Skin epidermis (tissue), 12 donors: ENCODE measurements around the gene LTF.
"Not testable (repeated sequence)": the region's sequence is repeated elsewhere in the genome, so short reads cannot be mapped to it uniquely, and the experiment has no call there.

Source experiments
- H3K27ac ChIP-seq, 21 experiments: fragments of 200-600 bp; sonication (generic) in 11 of 21; one replicate each; pipeline ENCODE4 v1.5.0; 2020; ENCODE audit warnings: mild to moderate bottlenecking in 3 of 21, inconsistent platforms in 2 of 21, moderate library complexity in 2 of 21
- H3K4me3 ChIP-seq, 7 experiments: fragments of 200-600 bp; sonication (generic) in 2 of 7; one replicate each; pipeline ENCODE4 v1.5.0; 2020; ENCODE audit warnings: inconsistent platforms in 2 of 7, mild to moderate bottlenecking in 2 of 7, moderate library complexity in 1 of 7

Gene LTF

GRCh38 chr3:46420931-46421330 lies 43.8 kb downstream of the LTF start:
- H3K27ac ChIP-seq, result no peak overlapping the region
- H3K4me3 ChIP-seq, result no peak overlapping the region

- Histone ChIP-seq H3K4me3 (no peak overlapping the region), H3K27ac (no peak overlapping the region)
Observed at GRCh38 chr3:46419816-46420215, 44.9 kb downstream of the LTF start.

GRCh38 chr3:46417841-46418611 lies 46.7 kb downstream of the LTF start:
- Histone ChIP-seq H3K27ac (no peak overlapping the region), H3K4me3 (no peak overlapping the region)

GRCh38 chr3:46416811-46417510 lies 47.7 kb downstream of the LTF start:
- no peak overlapping the region for H3K27ac ChIP-seq
- no peak overlapping the region for H3K4me3 ChIP-seq

- H3K4me3 ChIP-seq, result no peak overlapping the region
- no peak overlapping the region for H3K27ac ChIP-seq
Observed at GRCh38 chr3:46416125-46416810, 48.4 kb downstream of the LTF start.

GRCh38 chr3:46414739-46415138 lies 50.0 kb downstream of the LTF start:
- Histone ChIP-seq H3K4me3 (no peak overlapping the region), H3K27ac (no peak overlapping the region)

GRCh38 chr3:46413951-46414350 lies 50.8 kb downstream of the LTF start:
- no peak overlapping the region for H3K27ac ChIP-seq
- H3K4me3 ChIP-seq, result no peak overlapping the region

- H3K27ac ChIP-seq, result no peak overlapping the region
Observed at GRCh38 chr3:46412786-46413298, 51.9 kb downstream of the LTF start.

GRCh38 chr3:46411271-46411670 lies 53.4 kb downstream of the LTF start:
- Histone ChIP-seq H3K27ac (no peak overlapping the region), H3K4me3 (no peak overlapping the region)

More at GRCh38 chr3:46412786-46413298, 51.9 kb downstream of the LTF start:
- no peak overlapping the region for H3K4me3 ChIP-seq

- Histone ChIP-seq H3K4me3 (no peak overlapping the region), H3K27ac (no peak overlapping the region)
Observed at GRCh38 chr3:46410669-46411068, 54.0 kb downstream of the LTF start.

- H3K27ac ChIP-seq, result no peak overlapping the region
Observed at GRCh38 chr3:46409739-46410489, 54.8 kb downstream of the LTF start.

GRCh38 chr3:46408853-46409252 lies 55.9 kb downstream of the LTF start:
- Histone ChIP-seq H3K27ac (peak overlapping the region in 1 of 21 experiments; percentile 87), H3K4me3 (no peak overlapping the region)

More at GRCh38 chr3:46409739-46410489, 54.8 kb downstream of the LTF start:
- no peak overlapping the region for H3K4me3 ChIP-seq

GRCh38 chr3:46407970-46408369 lies 56.7 kb downstream of the LTF start:
- Histone ChIP-seq H3K27ac (peak overlapping the region in 16 of 21 experiments; percentile 37 to 94 (median 72)), H3K4me3 (peak overlapping the region in 4 of 7 experiments; percentile 14 to 25 (median 22))

- Histone ChIP-seq H3K27ac (peak within 1 kb of the TSS in 20 of 21 experiments; percentile 37 to 94 (median 72)), H3K4me3 (peak within 1 kb of the TSS; percentile 4 to 25 (median 21))
Observed at GRCh38 chr3:46406788-46407611, 57.7 kb downstream of the LTF start, which contains the start of the genes CCR5AS and CCRL2. TSS of gene CCR5AS (minus strand) at chr3:46407066. TSS of gene CCRL2 (plus strand) at chr3:46407259. CDS start at chr3:46408080, 821 bp downstream.

- Histone ChIP-seq H3K4me3 (peak overlapping the region in 1 of 7 experiments; percentile 25), H3K27ac (peak overlapping the region in 20 of 21 experiments; percentile 7 to 94 (median 72))
Observed at GRCh38 chr3:46406443-46406787, 58.3 kb downstream of the LTF start.

GRCh38 chr3:46405301-46406019 lies 59.2 kb downstream of the LTF start:
- Histone ChIP-seq H3K4me3 (no peak overlapping the region), H3K27ac (peak overlapping the region in 18 of 21 experiments; percentile 4 to 94 (median 72))

GRCh38 chr3:46402902-46403301 lies 61.8 kb downstream of the LTF start:
- H3K4me3 ChIP-seq, H3K27ac ChIP-seq: not testable (repeated sequence)

- H3K27ac ChIP-seq, result no peak overlapping the region
- H3K4me3 ChIP-seq, result no peak overlapping the region
Observed at GRCh38 chr3:46401579-46401978, 63.1 kb downstream of the LTF start.
